ENCODE results near the gene TPMT. TPM values are rescaled to one million over a fixed set of nuclear protein-coding genes. Genes with fewer than 3 reads are reported as not detected.

Gene TPMT
- total RNA-seq, 1 donor from 2014 or later, result 25.5 TPM

Other genes starting within 250 kb of the TPMT start
- 16.7 TPM for gene KIF13A, start 167.4 kb downstream of the TPMT start, total RNA-seq
- 2.8 TPM for gene NHLRC1, start 32.4 kb downstream of the TPMT start, total RNA-seq
- gene KDM1B, start 345 bp upstream of the TPMT start, total RNA-seq, result 10.3 TPM
- 16.9 TPM for gene DEK, start 109.5 kb upstream of the TPMT start, total RNA-seq
- gene RNF144B, start 232.3 kb upstream of the TPMT start, total RNA-seq, result 17.5 TPM

Data from left lobe of liver (tissue), 1 donor.